H1 (cell line): ENCODE data around the gene REL. TPM values are rescaled to one million over a fixed set of nuclear protein-coding genes. Genes with fewer than 3 reads are reported as not detected.

ENCODE experiments used
- CTCF ChIA-PET: fragments of 300-600 bp; sonication (Branson Sonifier 250); formaldehyde crosslinking; loops from one replicate; lab custom pipeline; 2021; ENCODE audit not compliant: partially characterized antibody; lab: Charles Lee
- POLR2A ChIA-PET: fragments of 300-600 bp; sonication (Branson Sonifier 250); formaldehyde crosslinking; loops from one replicate; lab custom pipeline; 2021; ENCODE audit warnings: inconsistent platforms; ENCODE audit not compliant: partially characterized antibody; lab: Charles Lee
- DNase-seq, 2 experiments: peaks; one replicate each; pipeline versions ENCODE4 v3.0.0 to v3.0.0-alpha.2; 2010 to 2022; ENCODE audit warnings: low spot score in 2 of 2, low read depth in 1 of 2, mixed read lengths in 1 of 2
- FAIRE-seq: peaks from 2 replicates; lab custom pipeline; 2011; peaks lifted over from hg19 to GRCh38; lab: Jason Lieb, UNC
- H2AFZ ChIP-seq: 2 replicates; pipeline ENCODE4 v1.8.1; 2012; ENCODE audit warnings: low read length, inconsistent platforms
- H2AK5ac ChIP-seq: 2 replicates; pipeline ENCODE4 v1.6.1; 2013; ENCODE audit warnings: low read depth, low read length
- H2BK120ac ChIP-seq: replicated peaks from 2 replicates; pipeline ENCODE3; 2013; ENCODE audit warnings: low read depth, low read length, inconsistent platforms
- H2BK12ac ChIP-seq: 2 replicates; pipeline ENCODE4 v1.6.1; 2013; ENCODE audit warnings: low read depth, low read length
- H2BK15ac ChIP-seq: 2 replicates; pipeline ENCODE4 v1.6.1; 2013; ENCODE audit warnings: low read length
- H2BK20ac ChIP-seq: 2 replicates; pipeline ENCODE4 v1.6.1; 2013; ENCODE audit warnings: low read length
- H2BK5ac ChIP-seq: 2 replicates; pipeline ENCODE4 v1.6.1; 2013; ENCODE audit warnings: low read depth, low read length
- H3K14ac ChIP-seq: 2 replicates; pipeline ENCODE4 v1.6.1; 2013; ENCODE audit warnings: inconsistent platforms; ENCODE audit not compliant: insufficient read length
- H3K18ac ChIP-seq: 2 replicates; pipeline ENCODE4 v1.6.1; 2013; ENCODE audit warnings: low read length; ENCODE audit errors: extremely low read depth
- H3K23ac ChIP-seq: 2 replicates; pipeline ENCODE4 v1.6.1; 2013; ENCODE audit warnings: inconsistent platforms; ENCODE audit not compliant: insufficient read length
- H3K23me2 ChIP-seq: 2 replicates; pipeline ENCODE4 v1.6.1; 2013; ENCODE audit warnings: low read depth, low read length
- H3K27ac ChIP-seq: 2 replicates; pipeline ENCODE4 v1.6.1; 2011; ENCODE audit warnings: low read depth, low read length, inconsistent platforms
- H3K27me3 ChIP-seq, 4 experiments: replicated peaks in 1 of 4; 1 replicate in 1 of 4; 2 replicates in 3 of 4; pipeline versions ENCODE4 v1.6.1 to v1.8.1; 2011 to 2013; ENCODE audit warnings: low read length in 3 of 4, mild to moderate bottlenecking in 3 of 4, inconsistent platforms in 2 of 4, mixed read lengths in 2 of 4, moderate library complexity in 1 of 4; ENCODE audit not compliant: control insufficient read depth in 3 of 4, insufficient read depth in 3 of 4; ENCODE audit errors: extremely low read depth in 1 of 4
- H3K36me3 ChIP-seq, 4 experiments: 2 replicates each; pipeline versions ENCODE4 v1.6.1 to v1.8.1; 2011 to 2013; ENCODE audit warnings: mild to moderate bottlenecking in 4 of 4, low read length in 3 of 4, moderate library complexity in 2 of 4, control low read depth in 1 of 4, inconsistent platforms in 1 of 4; ENCODE audit not compliant: insufficient read depth in 4 of 4, control insufficient read depth in 2 of 4
- H3K4ac ChIP-seq: replicated peaks from 2 replicates; pipeline ENCODE3; 2013; ENCODE audit warnings: low read length, low read depth, mixed read lengths, inconsistent platforms; ENCODE audit not compliant: insufficient read length
- H3K4me1 ChIP-seq, 4 experiments: replicated peaks in 1 of 4; 1 replicate in 1 of 4; 2 replicates in 3 of 4; pipeline versions ENCODE4 v1.6.1 to v1.8.1; 2011 to 2013; ENCODE audit warnings: low read length in 3 of 4, inconsistent platforms in 2 of 4, mixed read lengths in 1 of 4; ENCODE audit not compliant: insufficient read depth in 4 of 4, control insufficient read depth in 3 of 4
- H3K4me2 ChIP-seq, 2 experiments: 2 replicates each; pipeline versions ENCODE4 v1.6.1 to v1.8.1; 2011 to 2013; ENCODE audit warnings: low read depth in 2 of 2, low read length in 2 of 2, control low read depth in 1 of 2, inconsistent platforms in 1 of 2, mild to moderate bottlenecking in 1 of 2; ENCODE audit not compliant: insufficient read depth in 1 of 2
- H3K4me3 ChIP-seq, 4 experiments: fragments of 200-600, 300-600 bp in 1 of 4; sonication (generic), shearing (Covaris generic), sonication (Bioruptor Twin) in 1 of 4; 2 replicates each; pipeline versions ENCODE4 v1.5.1 to v1.8.1; 2011 to 2016; ENCODE audit warnings: low read length in 4 of 4, low read depth in 3 of 4, control low read depth in 2 of 4, inconsistent platforms in 2 of 4, mild to moderate bottlenecking in 2 of 4, mixed read lengths in 1 of 4, moderate library complexity in 1 of 4; ENCODE audit not compliant: insufficient read depth in 2 of 4; ENCODE audit errors: extremely low read depth in 1 of 4
- H3K56ac ChIP-seq: replicated peaks from 2 replicates; pipeline ENCODE3; 2013; ENCODE audit warnings: low read depth, mild to moderate bottlenecking, mixed read lengths, low read length, inconsistent platforms; ENCODE audit not compliant: insufficient read length
- H3K79me1 ChIP-seq: 2 replicates; pipeline ENCODE4 v1.6.1; 2013; ENCODE audit warnings: low read depth, low read length, control low read depth
- H3K79me2 ChIP-seq, 2 experiments: 2 replicates each; pipeline versions ENCODE4 v1.6.1 to v1.8.1; 2012 to 2013; ENCODE audit warnings: low read length in 2 of 2, mild to moderate bottlenecking in 2 of 2, inconsistent platforms in 1 of 2; ENCODE audit not compliant: insufficient read depth in 2 of 2, control insufficient read depth in 1 of 2
- H3K9ac ChIP-seq, 4 experiments: replicated peaks in 1 of 4; 1 replicate in 1 of 4; 2 replicates in 3 of 4; pipeline versions ENCODE4 v1.6.1 to v1.8.1; 2011 to 2013; ENCODE audit warnings: low read depth in 3 of 4, low read length in 3 of 4, control low read depth in 2 of 4, mild to moderate bottlenecking in 2 of 4, moderate library complexity in 2 of 4, inconsistent platforms in 1 of 4; ENCODE audit errors: extremely low read depth in 1 of 4
- H3K9me3 ChIP-seq, 2 experiments: 2 replicates each; pipeline versions ENCODE4 v1.6.1 to v1.8.1; 2012 to 2013; ENCODE audit warnings: mild to moderate bottlenecking in 2 of 2, moderate library complexity in 2 of 2, control low read depth in 1 of 2, inconsistent platforms in 1 of 2, low read depth in 1 of 2, low read length in 1 of 2, mixed read lengths in 1 of 2; ENCODE audit not compliant: insufficient read depth in 2 of 2
- H4K20me1 ChIP-seq, 2 experiments: replicated peaks in 1 of 2; 2 replicates each; pipeline versions ENCODE3 to v1.8.1; 2011 to 2013; ENCODE audit warnings: inconsistent platforms in 2 of 2, low read length in 2 of 2, mild to moderate bottlenecking in 1 of 2; ENCODE audit not compliant: insufficient read depth in 2 of 2, control insufficient read depth in 1 of 2
- H4K5ac ChIP-seq: 2 replicates; pipeline ENCODE4 v1.6.1; 2013; ENCODE audit warnings: low read length, low read depth, mixed read lengths, inconsistent platforms; ENCODE audit not compliant: insufficient read length
- H4K8ac ChIP-seq: 2 replicates; pipeline ENCODE4 v1.8.0; 2013; ENCODE audit warnings: mild to moderate bottlenecking, moderate library complexity, low read length, inconsistent platforms; ENCODE audit not compliant: insufficient read depth; ENCODE audit errors: extremely low read depth
- H4K91ac ChIP-seq: replicated peaks from 2 replicates; pipeline ENCODE3; 2013; ENCODE audit warnings: low read length, mixed read lengths, inconsistent platforms; ENCODE audit not compliant: insufficient read length
- ASH2L ChIP-seq: fragments of 200-600, 300-600 bp; sonication (generic); IDR thresholded peaks from one replicate; pipeline ENCODE4 v1.7.1; 2017; ENCODE audit warnings: low read length
- CTBP2 ChIP-seq: IDR thresholded peaks from 2 replicates; pipeline ENCODE4 v1.7.0; 2011; ENCODE audit warnings: borderline replicate concordance, mild to moderate bottlenecking, moderate library complexity, mixed read lengths, low read length; ENCODE audit not compliant: insufficient read depth, insufficient read length
- EGR1 ChIP-seq: IDR thresholded peaks from 2 replicates; pipeline ENCODE4 v1.6.1; 2011; ENCODE audit warnings: low read depth, low read length, borderline replicate concordance
- EP300 ChIP-seq, 2 experiments: IDR thresholded peaks; 1 replicate in 1 of 2; 2 replicates in 1 of 2; pipeline ENCODE4 v1.6.1; 2011 to 2012; ENCODE audit warnings: low read depth in 2 of 2, low read length in 2 of 2, mild to moderate bottlenecking in 2 of 2, borderline replicate concordance in 1 of 2, inconsistent platforms in 1 of 2, moderate library complexity in 1 of 2
- JUND ChIP-seq: IDR thresholded peaks from 2 replicates; pipeline ENCODE4 v1.6.1; 2011; ENCODE audit warnings: mild to moderate bottlenecking, improper control_type of control experiment, low read length
- KDM1A ChIP-seq: fragments of 200-600, 300-600 bp; sonication (generic); IDR thresholded peaks from 2 replicates; pipeline ENCODE4 v1.7.1; 2016; ENCODE audit warnings: mild to moderate bottlenecking, low read length, borderline replicate concordance
- NANOG ChIP-seq: IDR thresholded peaks from 2 replicates; pipeline ENCODE4 v1.6.1; 2011; ENCODE audit warnings: low read length, low read depth, mild to moderate bottlenecking, inconsistent platforms; ENCODE audit not compliant: insufficient read depth, poor library complexity, severe bottlenecking
- RAD21 ChIP-seq, 2 experiments: IDR thresholded peaks in 1 of 2; conservative IDR thresholded peaks in 1 of 2; 2 replicates each; pipeline ENCODE4 v1.6.1; 2011; ENCODE audit warnings: low read depth in 2 of 2, low read length in 2 of 2, improper control_type of control experiment in 1 of 2, inconsistent platforms in 1 of 2, mild to moderate bottlenecking in 1 of 2, moderate library complexity in 1 of 2
- SUZ12 ChIP-seq: fragments of 200-600 bp; sonication (generic); IDR thresholded peaks from 2 replicates; pipeline ENCODE4 v1.6.1; 2012; ENCODE audit warnings: mild to moderate bottlenecking, inconsistent platforms, low read length, moderate library complexity, mixed read lengths
- WGBS, 2 experiments: shearing (Covaris generic) in 1 of 2; methylation state at CpG; one replicate each; pipeline versions ENCODE4 v1.1.6 to v1.1.7; 2013 to 2015; ENCODE audit warnings: low lambda C conversion rate in 2 of 2, mixed read lengths in 2 of 2, inconsistent platforms in 1 of 2, low coverage in 1 of 2, missing lambda C conversion rate in 1 of 2; ENCODE audit not compliant: insufficient replicate concordance in 2 of 2, insufficient coverage in 1 of 2, insufficient read length in 1 of 2; ENCODE audit errors: extremely low coverage in 1 of 2, missing lambda C conversion rate in 1 of 2; 5-methylcytosine and 5-hydroxymethylcytosine counted together
- polyA plus RNA-seq, 7 experiments: library from polyadenylated mRNA; depleted of rRNA in 3 of 7; stranded (reverse) in 5 of 7; unstranded in 2 of 7; fragments of >200 nt in 5 of 7; fragments of 200-250 nt in 2 of 7; gene quantifications; 1 replicate in 5 of 7; 2 replicates in 1 of 7; 4 replicates in 1 of 7; pipeline versions ENCODE4 v1.2.1 to v1.2.3, GENCODE V29; 2011 to 2013; ENCODE audit warnings: missing spikeins in 2 of 7, mixed read lengths in 2 of 7
- total RNA-seq: library from RNA; stranded (reverse); fragmentation: NEBNext Ultra II Directional; extraction: Animal tissue kit (Norgen Biotek cat#: 25700); gene quantifications from 2 replicates; pipeline ENCODE4 v1.2.1, GENCODE V29; 2021

The REL gene
- total and polyA plus RNA-seq, 2 of the 8 experiments (the other 6 are each of a cell fraction or from before 2014, with no cell fraction given), result 1.5 to 7.5 TPM

- Histone ChIP-seq H3K18ac (no peak overlapping the region), H3K9ac (no peak overlapping the region), H3K9me3 (no peaks in the 10 kb centered on the region), H4K8ac (no peak overlapping the region), H3K23me2 (no peaks in the 10 kb centered on the region), H3K27ac (no peak overlapping the region), H3K79me1 (no peaks in the 10 kb centered on the region), H3K4me3 (no peak overlapping the region), H3K4ac (no peak overlapping the region), H3K56ac (no peak overlapping the region), H3K4me2 (no peak overlapping the region), H3K36me3 (peaks cover 0 to 3% (median 0%) of the 10 kb centered on the region in 4 experiments; a peak in 1 of 8 replicates), H4K20me1 (no peaks in the 10 kb centered on the region), H3K27me3 (no peaks in the 10 kb centered on the region), H2BK12ac (no peak overlapping the region), H2AFZ (no peak overlapping the region), H4K5ac (no peak overlapping the region), H2BK20ac (no peak overlapping the region), H2BK15ac (no peak overlapping the region), H2BK120ac (no peak overlapping the region), H2AK5ac (no peak overlapping the region), H3K4me1 (no peaks in the 10 kb centered on the region), H3K79me2 (no peaks in the 10 kb centered on the region), H4K91ac (no peak overlapping the region), H3K23ac (no peak overlapping the region), H3K14ac (no peak overlapping the region), H2BK5ac (no peak overlapping the region)
- ChIA-PET POLR2A (no interaction called here), CTCF (no interaction called here)
- no peak for DNase-seq
- no peak for TF ChIP-seq RAD21 (IDR thresholded peaks at IDR 0.05 in 1 of 2, conservative IDR thresholded peaks at IDR 0.05 in 1 of 2; ENCODE audit: low read depth in 2 of 2, low read length in 2 of 2)
- TF ChIP-seq CTBP2, result no peak
- no peak for TF ChIP-seq ASH2L
- no peak for TF ChIP-seq NANOG
- TF ChIP-seq JUND, result no peak
- TF ChIP-seq SUZ12, result no peak
- no peak for TF ChIP-seq KDM1A
- no peak for TF ChIP-seq EGR1
- no peak for TF ChIP-seq EP300 (IDR thresholded peaks at IDR 0.05; ENCODE audit: borderline replicate concordance in 1 of 2, low read depth in 2 of 2, low read length in 2 of 2)
- WGBS, 2 experiments, result 87% methylated on average over 3 of the region's 3 CpGs; no CpG with 5 or more reads in 1 of the 2 experiments
- no peak for FAIRE-seq
Measured at GRCh38 chr2:60891180-60891579, 9.8 kb downstream of the REL start.
